GM21786 (cell line): ENCODE data around the gene GRM2.
"Not testable (repeated sequence)": the region's sequence is repeated elsewhere in the genome, so short reads cannot be mapped to it uniquely, and the experiment has no call there.

Experiments used
- ATAC-seq: cut with Tn5 transposase; IDR thresholded peaks from one replicate; pipeline ENCODE4 v1.9.1; 2021; ENCODE audit not compliant: unreplicated experiment

The GRM2 gene

DNA sequence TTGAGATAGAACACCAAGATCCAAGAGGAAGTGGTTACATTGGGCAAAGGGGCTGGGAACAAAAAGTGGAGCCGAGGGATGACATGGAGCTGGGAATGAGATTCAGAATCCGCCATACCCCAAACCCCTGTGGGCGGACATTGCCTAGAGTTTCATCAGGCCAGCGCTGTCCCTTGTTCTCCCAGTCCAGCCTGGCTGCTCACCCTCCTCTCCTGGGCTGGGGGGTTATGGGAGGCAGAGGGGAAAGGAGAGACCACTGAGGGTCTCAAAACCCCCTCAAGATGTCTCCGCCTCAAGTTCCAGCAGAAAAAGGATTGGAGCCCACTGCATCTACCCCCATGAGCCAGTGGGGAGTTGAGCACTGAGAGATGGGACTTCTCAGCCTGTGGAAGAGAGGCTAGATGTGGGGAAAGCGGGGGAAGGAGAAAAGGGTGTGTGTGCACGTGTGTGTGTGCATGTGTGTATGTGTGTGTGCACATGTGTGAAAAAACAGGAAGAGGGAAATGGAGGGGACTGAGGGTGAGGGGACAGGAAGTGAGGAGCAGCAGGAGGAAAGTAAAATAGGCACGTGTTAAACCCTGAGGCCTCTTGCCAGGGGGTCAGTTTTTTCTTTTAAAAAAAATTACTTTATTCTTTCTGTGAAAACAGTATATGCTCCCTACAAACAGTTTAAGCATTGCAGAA, 14.3 kb downstream of the GRM2 start:
- ATAC-seq, result no peak

DNA sequence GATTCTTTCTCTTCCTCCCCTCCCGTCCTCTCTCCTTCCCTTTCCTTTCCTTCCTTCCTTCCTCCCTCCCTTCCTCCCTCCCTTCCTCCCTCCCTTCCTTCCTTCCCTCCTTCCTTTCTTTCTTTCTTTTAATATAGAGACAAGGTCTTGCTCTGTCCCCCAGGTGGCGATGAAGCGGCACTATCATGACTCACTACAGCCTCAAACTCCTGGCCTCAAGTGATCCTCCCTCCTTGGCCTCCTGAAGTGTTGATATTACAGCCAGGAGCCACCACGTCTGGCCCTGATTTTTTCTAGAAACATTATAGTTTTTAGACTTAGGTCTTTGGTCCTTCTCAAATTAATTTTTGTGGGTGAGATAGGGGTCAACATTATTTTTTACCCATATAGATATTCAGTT, 15.5 kb downstream of the GRM2 start:
- no peak for ATAC-seq

DNA sequence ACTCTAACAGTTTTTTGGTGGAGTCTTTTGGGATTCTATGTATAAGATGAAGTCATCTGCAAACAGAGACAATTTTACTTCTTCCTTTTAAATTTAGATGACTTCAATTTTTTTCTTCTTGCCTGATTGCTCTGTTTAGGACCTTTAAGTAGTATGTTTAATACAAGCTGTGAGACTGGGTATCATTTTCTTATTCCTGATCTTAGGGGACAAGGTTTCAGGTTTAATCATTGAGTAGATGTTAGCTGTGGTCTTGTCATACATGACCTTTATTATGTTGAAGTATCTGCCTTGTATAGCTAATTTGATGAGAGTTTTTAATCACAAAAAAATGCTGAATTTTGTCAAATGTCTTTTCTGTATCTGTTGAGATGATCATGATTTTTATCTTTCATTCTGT, 20.6 kb downstream of the GRM2 start:
- ATAC-seq, result no peak

DNA sequence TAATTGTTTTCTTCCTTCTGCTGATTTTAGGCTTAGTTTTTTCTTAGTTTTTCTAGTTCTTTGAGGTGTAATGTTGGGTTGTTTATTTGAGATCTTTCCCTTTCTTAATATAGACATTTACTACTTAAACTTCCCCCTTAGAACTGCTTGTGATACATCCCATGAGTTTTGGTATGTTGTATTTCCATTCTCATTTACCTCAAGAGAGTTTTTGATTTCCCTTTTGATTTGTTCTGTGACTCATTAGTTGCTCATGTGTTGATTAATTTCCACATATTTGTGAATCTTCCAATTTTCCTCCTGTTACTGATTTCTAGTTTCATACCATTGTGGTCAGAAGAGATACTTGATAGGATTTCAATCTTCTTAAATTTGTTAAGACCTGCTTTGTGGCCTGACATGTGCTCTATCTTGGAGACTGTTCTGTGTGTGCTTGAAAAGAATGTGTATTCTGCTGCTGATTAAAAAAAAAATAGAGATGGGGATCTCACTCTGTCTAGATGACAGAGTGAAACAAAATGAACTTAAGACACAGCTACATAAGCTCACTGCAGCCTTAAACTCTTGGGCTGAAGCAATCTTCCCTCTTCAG, 22.3 kb downstream of the GRM2 start:
- ATAC-seq, result no peak

DNA sequence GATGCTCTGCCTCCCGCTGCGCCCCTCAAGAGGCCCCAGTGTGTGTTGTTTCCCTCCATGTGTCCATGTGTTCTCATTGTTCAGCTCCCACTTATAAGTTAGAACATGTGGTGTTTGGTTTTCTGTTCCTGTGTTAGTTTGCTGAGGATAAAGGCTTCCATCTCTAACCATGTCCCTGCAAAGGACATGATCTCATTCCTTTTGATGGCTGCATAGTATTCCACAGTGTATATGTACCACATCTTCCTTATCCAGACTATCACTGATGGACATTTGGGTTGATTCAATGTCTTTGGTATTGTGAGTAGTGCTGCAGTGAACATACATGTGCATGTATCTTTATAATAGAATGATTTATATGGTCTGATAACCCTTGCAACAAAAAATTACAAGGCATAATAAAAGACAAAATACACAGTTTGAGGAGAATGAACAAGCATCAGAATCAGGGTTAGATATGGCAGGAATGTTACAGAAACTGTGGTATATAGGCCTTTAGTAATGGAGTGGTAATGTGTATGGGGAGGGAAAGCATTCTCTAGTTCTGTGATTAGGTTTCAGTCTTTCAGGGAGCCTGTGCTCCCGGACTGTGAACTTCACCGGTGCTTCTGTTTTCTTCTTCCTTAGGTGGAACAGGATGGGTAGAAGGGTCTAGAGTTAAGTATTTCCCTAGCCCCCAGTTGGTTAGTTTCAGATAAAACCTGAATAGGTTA, 27.1 kb downstream of the GRM2 start:
- no peak for ATAC-seq

DNA sequence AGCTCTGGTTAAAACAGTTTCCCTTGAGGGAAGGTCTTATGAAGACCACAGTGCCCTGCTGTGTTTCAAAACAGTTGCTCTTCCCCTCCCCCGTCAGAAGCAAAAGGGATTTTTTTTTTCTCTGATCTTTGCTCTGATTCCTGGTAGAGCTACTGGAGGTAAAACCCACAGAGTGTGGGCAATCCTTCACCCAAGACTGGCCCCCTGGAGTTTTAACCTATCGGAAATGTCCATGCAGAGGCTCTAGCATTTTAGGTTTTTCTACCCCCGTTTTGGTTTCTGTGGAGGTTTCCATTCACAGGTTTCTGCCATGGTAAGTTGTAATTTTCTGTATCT, 27.7 kb downstream of the GRM2 start:
- ATAC-seq, result no peak

DNA sequence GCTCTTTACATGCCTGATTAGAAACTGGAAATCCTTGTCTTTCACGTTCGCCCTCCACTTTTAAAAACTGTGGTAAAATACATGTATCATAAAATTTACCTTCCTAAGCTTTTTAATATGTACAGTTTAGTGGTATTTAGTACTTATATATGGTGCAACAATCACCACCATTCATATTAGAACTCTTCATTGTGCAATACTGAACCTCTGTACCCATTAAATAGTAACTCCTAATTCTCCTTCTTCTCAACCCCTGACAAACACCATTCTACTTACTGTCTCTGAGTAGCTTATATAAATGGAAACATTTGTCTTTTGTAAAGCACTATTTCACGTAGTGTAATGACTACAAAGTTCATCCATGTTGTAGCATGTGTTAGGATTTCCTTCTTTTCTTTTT, 28.2 kb downstream of the GRM2 start:
- ATAC-seq, result no peak

DNA sequence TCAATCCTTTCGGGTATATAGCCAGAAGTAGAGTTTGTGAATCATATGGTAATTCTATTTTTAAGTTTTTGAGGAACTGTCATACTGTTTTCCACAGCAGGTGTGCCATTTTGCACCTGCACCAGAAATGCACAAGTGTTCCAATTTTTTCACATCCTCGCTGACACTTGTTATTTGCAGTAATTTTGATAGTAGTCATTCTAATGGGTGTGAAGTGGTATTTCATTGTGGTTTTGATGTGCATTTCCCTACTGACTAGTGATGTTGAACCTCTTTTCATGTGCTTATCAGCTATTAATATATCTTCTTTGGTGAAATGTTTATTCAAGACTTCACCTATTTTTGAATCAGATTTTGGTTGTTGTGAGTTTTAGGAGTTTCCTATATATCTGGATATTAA, 29.1 kb downstream of the GRM2 start:
- ATAC-seq, result no peak

DNA sequence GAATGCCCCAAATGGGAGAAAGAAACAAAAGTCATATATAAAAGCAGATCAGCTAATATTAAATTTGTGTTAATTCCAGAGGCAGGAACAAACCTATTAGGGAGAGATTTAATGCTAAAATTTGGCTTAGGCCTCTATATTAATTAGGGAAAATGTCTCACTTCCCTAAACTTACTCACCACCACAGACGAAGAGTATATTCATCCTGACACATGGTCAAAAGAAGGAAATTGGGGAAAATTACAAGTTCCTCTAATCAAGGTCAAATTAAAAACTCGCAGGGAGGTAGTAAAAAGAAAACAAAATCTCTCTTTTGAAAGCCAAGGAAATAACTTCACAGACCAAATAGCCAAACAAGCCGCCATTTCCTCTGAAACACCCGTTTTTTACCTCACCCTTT, 32.2 kb downstream of the GRM2 start:
- ATAC-seq, result no peak

DNA sequence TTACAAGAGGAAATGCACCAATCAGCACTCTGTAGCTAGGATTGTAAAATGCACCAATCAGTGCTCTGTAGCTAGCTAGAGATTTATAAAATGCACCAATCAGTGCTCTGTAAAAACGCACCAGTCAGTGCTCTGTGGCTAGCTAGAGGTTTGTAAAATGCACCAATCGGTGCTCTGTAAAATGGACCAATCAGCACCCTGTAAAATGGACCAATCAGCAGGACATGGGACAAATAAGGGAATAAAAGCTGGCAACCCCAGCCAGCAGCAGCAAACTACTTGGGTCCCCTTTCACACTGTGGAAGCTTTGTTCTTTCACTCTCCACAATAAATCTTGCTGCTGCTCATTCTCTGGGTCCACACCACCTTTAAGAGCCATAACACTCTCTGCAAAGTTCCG, 35.5 kb downstream of the GRM2 start:
- not testable (repeated sequence) for ATAC-seq

DNA sequence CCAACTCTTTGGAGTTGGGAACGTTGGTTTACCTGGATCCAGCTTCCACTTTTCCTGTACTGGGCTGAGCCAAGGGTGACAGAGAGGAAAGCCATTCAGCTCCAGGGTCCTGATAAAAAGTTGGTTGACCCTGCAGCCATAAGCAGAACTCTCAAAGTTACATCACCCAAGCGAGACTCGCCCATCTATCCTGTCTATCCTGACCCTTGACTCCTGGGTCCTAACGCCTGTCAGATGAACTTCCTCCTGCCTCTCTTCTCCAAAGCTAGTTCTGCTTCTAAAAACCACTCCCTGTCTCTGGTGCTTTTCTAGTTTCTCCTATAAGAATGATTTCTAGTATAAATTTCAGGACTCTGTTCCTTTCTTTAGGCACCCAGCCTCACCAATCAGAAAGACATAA, 36.1 kb downstream of the GRM2 start:
- not testable (repeated sequence) for ATAC-seq

DNA sequence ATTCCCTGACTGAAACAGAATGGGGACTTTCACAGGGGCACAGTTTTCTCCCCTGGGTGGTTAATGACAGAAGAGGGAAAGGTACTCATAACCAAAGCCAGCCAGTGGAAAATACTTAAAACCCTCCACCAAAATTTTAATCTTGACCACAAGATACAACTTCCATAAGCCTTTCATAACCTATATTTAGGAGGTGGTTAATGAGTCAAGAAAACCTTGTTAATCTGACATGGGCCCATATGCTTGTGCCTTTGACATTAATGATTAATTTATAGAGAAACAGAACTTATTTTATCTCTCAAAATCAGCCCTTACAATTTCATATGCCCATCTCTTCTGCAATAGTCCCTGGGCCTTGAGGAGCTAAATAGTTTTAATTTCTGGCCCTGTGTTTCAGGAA, 41.0 kb downstream of the GRM2 start:
- ATAC-seq, result no peak

DNA sequence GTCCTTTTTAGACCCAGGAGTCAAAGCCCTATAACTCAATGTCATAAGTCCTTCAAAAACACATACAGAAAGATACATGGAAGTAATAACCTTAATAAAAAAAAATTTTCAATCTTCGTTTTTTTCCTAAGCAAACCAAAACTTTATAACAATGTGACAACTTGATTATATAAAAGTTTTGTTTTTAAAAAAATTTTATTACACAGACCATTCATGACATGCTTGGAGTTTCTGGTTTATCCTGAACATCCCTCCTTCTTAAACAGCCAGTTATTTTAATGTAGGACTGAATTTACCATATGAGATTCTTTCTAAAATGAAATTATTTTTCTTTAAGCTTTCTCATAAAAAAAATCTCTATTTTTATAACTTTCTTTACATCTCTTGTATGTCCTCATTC, 41.5 kb downstream of the GRM2 start:
- ATAC-seq, result no peak

DNA sequence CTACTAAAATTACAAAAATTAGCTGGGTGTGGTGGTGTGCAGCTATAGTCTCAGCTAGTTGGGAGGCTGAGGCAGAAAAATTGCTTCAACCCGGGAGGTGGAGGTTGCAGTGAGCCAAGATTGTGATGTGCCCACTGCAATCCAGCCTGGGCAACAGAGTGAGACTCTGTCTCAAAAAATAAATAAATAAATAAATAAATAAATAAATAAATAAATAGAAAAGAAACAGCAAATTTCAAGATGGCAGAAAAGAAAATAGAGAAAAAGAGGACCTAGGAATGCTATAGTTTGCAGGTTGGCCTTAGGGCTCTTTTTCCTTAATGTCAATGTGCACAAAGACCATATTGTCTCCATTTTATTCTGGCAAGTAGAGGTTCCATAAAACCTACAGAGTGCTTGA, 44.0 kb downstream of the GRM2 start:
- ATAC-seq, result no peak

DNA sequence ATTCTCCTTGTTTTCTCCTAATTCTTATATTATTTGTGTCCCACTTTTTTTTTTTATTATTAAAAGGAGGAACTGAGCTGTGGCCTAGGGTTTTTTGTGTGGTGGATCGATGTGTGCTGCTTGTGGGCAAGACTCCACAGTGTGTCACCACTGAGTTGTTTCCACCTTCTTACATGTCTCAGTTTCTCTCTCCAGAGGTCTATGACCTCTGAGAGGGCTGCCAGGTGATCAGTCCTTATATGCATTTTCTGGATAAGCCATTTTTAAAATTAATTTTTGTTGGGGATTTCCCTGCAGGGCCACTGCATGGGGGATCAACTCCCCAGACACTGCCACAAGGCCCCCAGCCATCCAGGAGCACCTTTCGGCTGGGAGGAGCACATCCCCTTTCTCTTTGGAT, 44.4 kb downstream of the GRM2 start:
- ATAC-seq, result no peak

DNA sequence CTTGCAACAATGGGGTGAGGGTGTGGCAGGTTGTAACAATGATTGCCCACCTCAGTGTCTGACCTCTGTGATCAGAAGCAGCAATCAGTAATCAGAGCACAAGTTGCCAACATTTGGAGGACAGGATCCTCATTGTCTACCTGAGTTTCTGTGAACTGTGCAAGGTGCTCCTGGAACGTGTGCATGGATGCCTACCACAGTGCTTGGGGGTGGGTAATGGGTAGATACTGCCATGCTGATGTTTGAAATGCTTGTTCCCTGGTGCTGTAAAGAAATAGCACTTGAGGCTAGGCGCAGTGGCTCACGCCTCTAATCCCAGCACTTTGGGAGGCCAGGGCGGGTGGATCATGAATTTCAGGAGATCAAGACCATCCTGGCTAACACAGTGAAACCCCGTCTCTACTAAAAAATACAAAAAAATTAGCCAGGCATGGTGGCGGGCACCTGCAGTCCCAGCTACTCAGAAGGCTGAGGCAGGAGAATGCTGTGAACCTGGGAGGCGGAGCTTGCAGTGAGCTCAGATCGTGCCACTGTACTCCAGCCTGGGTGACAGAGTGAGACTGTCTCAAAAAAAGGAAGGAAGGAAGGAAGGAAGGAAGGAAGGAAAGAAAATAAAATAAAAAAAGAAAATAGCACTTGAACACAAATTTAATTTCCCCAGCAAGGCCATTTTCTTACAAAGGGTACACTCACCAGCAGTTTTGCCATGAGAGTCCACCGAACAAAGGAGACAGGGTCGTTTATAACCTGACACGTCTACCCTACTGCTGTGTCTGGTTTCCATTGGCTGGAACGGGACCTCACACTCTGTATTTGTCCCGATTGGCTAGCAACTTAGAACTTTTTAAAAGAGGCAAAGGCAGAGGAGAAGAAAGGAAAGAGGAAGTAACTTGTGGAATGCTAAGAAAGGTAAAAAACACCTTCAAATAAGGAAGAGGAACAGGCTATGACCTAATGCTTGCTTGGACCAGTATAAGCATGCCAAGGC, 47.2 kb downstream of the GRM2 start:
- ATAC-seq, result not testable (repeated sequence)

DNA sequence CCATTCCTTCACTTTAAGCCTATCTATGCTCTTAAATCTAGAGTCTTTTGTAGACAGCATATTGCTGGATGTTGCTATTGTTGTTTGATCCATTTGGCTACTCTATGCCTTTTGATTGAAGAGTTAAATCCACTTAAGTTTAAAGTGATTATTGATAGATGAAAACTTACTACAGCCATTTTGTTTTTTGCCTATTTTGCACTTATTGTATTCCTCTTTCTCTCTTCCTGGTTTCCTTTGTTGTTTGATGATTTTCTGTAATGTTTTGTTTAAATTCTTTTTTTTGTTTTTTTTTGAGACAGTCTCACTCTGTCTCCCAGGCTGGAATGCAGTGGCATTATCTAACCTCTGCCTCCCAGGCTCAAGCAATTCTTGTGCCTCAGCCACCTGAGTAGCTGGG, 52.3 kb downstream of the GRM2 start:
- ATAC-seq, result no peak
